Endodermal cell (in vitro differentiated cells): ENCODE results near the gene CCSER1. TPM values are rescaled to one million over a fixed set of nuclear protein-coding genes. Genes with fewer than 3 reads are reported as not detected.

ENCODE experiments used
- DNase-seq: peaks from one replicate; pipeline ENCODE4 v3.0.0-alpha.2; 2017
- H3K27ac ChIP-seq: 2 replicates; pipeline ENCODE4 v1.5.1; 2013; ENCODE audit warnings: mild to moderate bottlenecking, low read depth, low read length, moderate library complexity
- H3K27me3 ChIP-seq: 2 replicates; pipeline ENCODE4 v1.6.1; 2013; ENCODE audit warnings: mild to moderate bottlenecking, low read length, moderate library complexity; ENCODE audit not compliant: insufficient read depth, control insufficient read depth, poor library complexity, severe bottlenecking
- H3K36me3 ChIP-seq: 2 replicates; pipeline ENCODE4 v1.7.0; 2013; ENCODE audit warnings: mild to moderate bottlenecking, low read length, moderate library complexity; ENCODE audit not compliant: control insufficient read depth, insufficient read depth
- H3K4me1 ChIP-seq: one replicate; pipeline ENCODE4 v1.7.0; 2013; ENCODE audit warnings: low read length; ENCODE audit not compliant: control insufficient read depth, insufficient read depth
- H3K4me3 ChIP-seq: 2 replicates; pipeline ENCODE4 v1.5.1; 2013; ENCODE audit warnings: mild to moderate bottlenecking, low read length, moderate library complexity
- H3K9ac ChIP-seq: 2 replicates; pipeline ENCODE4 v1.6.1; 2013; ENCODE audit warnings: mild to moderate bottlenecking, low read length, moderate library complexity; ENCODE audit not compliant: poor library complexity, severe bottlenecking; ENCODE audit errors: extremely low read depth
- H3K9me3 ChIP-seq: 2 replicates; pipeline ENCODE4 v1.6.1; 2013; ENCODE audit warnings: mild to moderate bottlenecking, low read length, moderate library complexity; ENCODE audit not compliant: control insufficient read depth
- H3K27ac Mint-ChIP-seq: 2 replicates; pipeline ENCODE4 v1.8.0; 2020; ENCODE audit warnings: mixed read lengths
- H3K27me3 Mint-ChIP-seq: 2 replicates; pipeline ENCODE4 v1.8.0; 2021; ENCODE audit warnings: mild to moderate bottlenecking, mixed read lengths; ENCODE audit not compliant: insufficient read depth
- H3K36me3 Mint-ChIP-seq: 2 replicates; pipeline ENCODE4 v1.8.0; 2020; ENCODE audit warnings: low read depth, mixed read lengths
- H3K4me1 Mint-ChIP-seq: 2 replicates; pipeline ENCODE4 v1.8.0; 2020; ENCODE audit warnings: mixed read lengths
- H3K4me3 Mint-ChIP-seq: 2 replicates; pipeline ENCODE4 v1.8.0; 2020; ENCODE audit warnings: mild to moderate bottlenecking, moderate library complexity, mixed read lengths
- H3K9me3 Mint-ChIP-seq: 2 replicates; pipeline ENCODE4 v1.8.0; 2020; ENCODE audit warnings: mild to moderate bottlenecking, mixed read lengths
- CTCF ChIP-seq: fragments of 200-600 bp; sonication (generic); conservative IDR thresholded peaks from 2 replicates; pipeline ENCODE4 v1.5.0; 2021; ENCODE audit warnings: antibody characterized with exemption, mild to moderate bottlenecking
- WGBS, 2 experiments: methylation state at CpG; one replicate each; pipeline versions ENCODE4 v1.1.5 to v1.1.7; 2013; ENCODE audit warnings: missing lambda C conversion rate in 2 of 2, mixed read lengths in 1 of 2; ENCODE audit not compliant: insufficient coverage in 1 of 2, insufficient read length in 1 of 2; 5-methylcytosine and 5-hydroxymethylcytosine counted together
- total RNA-seq, 2 donors: library from RNA; stranded (reverse); fragmentation: NEBNext Ultra II Directional in 1 of 2; extraction: Animal tissue kit (Norgen Biotek cat#: 25700) in 1 of 2; gene quantifications; 2 replicates in 1 of 2; 3 replicates in 1 of 2; pipeline ENCODE4 v1.2.1, GENCODE V29; 2021

CCSER1 gene
- total RNA-seq, 2 donors from 2014 or later: 1.1 to 2.2 TPM

GRCh38 chr4:91037951-91038350 is 910.8 kb downstream of the CCSER1 start:
- H3K4me3 Mint-ChIP-seq: no peak overlapping the region
- no peak for TF ChIP-seq CTCF
- no peak overlapping the region for H3K27ac Mint-ChIP-seq
- no peaks in the 10 kb centered on the region for H3K36me3 Mint-ChIP-seq
- H3K9me3 Mint-ChIP-seq: peaks cover 2% of the 10 kb centered on the region
- Histone ChIP-seq H3K9ac (no peak overlapping the region), H3K9me3 (no peaks in the 10 kb centered on the region), H3K36me3 (no peaks in the 10 kb centered on the region), H3K27ac (no peak overlapping the region), H3K27me3 (no peaks in the 10 kb centered on the region), H3K4me1 (no peaks in the 10 kb centered on the region), H3K4me3 (no peak overlapping the region)
- H3K27me3 Mint-ChIP-seq: no peaks in the 10 kb centered on the region
- WGBS, 2 experiments: 100% methylated on average over 1 of the region's 1 CpG; no CpG with 5 or more reads in 1 of the 2 experiments
- DNase-seq: no peak
- no peaks in the 10 kb centered on the region for H3K4me1 Mint-ChIP-seq

- Histone ChIP-seq H3K4me1 (peaks cover 4% of the 10 kb centered on the region), H3K9ac (no peak overlapping the region), H3K36me3 (no peaks in the 10 kb centered on the region), H3K4me3 (no peak overlapping the region), H3K27me3 (no peaks in the 10 kb centered on the region), H3K27ac (no peak overlapping the region), H3K9me3 (peaks cover 20% of the 10 kb centered on the region)
- peaks cover 9% of the 10 kb centered on the region for H3K4me1 Mint-ChIP-seq
- H3K27me3 Mint-ChIP-seq: no peaks in the 10 kb centered on the region
- no peak overlapping the region for H3K27ac Mint-ChIP-seq
- no peak for DNase-seq
- no peak overlapping the region for H3K4me3 Mint-ChIP-seq
- H3K9me3 Mint-ChIP-seq: peaks cover 4% of the 10 kb centered on the region
- no peak for TF ChIP-seq CTCF
- H3K36me3 Mint-ChIP-seq: no peaks in the 10 kb centered on the region
These were observed 930.7 kb downstream of the CCSER1 start for GRCh38 chr4:91057871-91058270.

DNA sequence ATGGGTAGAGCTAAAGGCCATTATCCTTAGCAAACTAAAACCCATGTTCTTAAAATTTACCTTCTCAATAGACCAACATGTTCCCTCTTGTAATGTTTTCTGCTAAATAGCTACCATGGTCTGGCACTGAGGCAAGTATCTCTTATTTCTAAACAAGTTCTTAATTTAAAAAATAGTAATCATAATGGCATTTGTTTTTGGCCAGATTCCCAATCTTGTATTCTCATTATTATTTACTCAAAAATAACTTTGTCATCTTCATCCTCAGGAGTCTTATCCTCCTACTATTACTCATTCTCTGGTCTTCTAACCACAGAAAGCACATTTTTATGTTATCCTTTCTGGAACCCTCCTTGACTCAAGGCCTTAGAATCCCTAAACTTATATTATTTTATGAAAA is 931.2 kb downstream of the CCSER1 start:
- H3K36me3 Mint-ChIP-seq: no peaks in the 10 kb centered on the region
- no peak overlapping the region for H3K27ac ChIP-seq
- no peaks in the 10 kb centered on the region for H3K27me3 ChIP-seq
- H3K4me1 Mint-ChIP-seq: peaks cover 10% of the 10 kb centered on the region
- no peaks in the 10 kb centered on the region for H3K27me3 Mint-ChIP-seq
- H3K4me1 ChIP-seq: peaks cover 4% of the 10 kb centered on the region
- no peak overlapping the region for H3K9ac ChIP-seq
- H3K27ac Mint-ChIP-seq: no peak overlapping the region
- no peak for DNase-seq
- H3K36me3 ChIP-seq: no peaks in the 10 kb centered on the region
- H3K4me3 Mint-ChIP-seq: no peak overlapping the region
- no peak for TF ChIP-seq CTCF
- H3K9me3 ChIP-seq: peaks cover 20% of the 10 kb centered on the region
- peaks cover 4% of the 10 kb centered on the region for H3K9me3 Mint-ChIP-seq
- no peak overlapping the region for H3K4me3 ChIP-seq
